NCI-H2029 (cell line): ENCODE measurements around the gene C11orf52.
A peak's percentile ranks its signal among the peaks of the same experiment; 100 is the strongest.
"Not testable (repeated sequence)": the region's sequence is repeated elsewhere in the genome, so short reads cannot be mapped to it uniquely, and the experiment has no call there.

Experiments
- DNase-seq: peaks from one replicate; lab custom pipeline; 2025; lab: John Stamatoyannopoulos, UW

C11orf52 gene

DNA sequence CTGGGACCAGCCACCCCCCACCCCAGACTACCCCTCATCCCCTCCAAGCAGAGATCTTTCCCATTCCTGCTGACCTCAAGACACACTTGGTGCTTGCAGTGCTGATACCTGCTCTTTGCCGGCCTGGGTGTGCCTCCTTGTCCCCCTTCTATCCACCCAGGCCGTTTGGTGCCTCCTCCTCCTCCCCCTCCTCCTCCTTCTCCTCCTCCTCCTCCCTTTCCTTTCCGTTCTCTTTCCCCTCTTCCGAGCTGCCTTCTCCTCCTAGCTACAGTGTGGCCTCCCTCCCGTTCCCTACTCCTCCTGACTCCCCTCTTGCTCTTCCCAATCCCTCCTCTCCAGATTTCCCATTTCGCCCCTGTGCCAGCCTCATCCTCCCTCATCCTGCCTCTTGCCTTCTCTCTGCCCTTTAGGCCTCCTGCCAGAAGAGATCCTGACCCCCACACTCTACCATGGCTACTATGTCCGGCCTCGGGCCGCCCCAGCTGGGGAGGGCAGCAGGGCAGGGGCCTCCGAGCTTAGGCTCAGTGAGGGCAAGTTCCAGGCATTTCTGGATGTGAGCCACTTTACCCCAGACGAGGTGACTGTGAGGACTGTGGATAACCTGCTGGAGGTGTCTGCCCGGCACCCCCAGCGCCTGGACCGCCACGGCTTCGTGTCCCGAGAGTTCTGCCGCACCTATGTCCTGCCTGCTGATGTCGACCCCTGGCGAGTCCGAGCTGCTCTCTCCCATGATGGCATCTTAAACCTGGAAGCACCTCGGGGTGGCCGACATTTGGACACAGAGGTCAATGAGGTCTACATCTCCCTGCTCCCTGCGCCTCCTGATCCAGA, 5.5 kb upstream of the C11orf52 start:
- no peak for DNase-seq

DNA sequence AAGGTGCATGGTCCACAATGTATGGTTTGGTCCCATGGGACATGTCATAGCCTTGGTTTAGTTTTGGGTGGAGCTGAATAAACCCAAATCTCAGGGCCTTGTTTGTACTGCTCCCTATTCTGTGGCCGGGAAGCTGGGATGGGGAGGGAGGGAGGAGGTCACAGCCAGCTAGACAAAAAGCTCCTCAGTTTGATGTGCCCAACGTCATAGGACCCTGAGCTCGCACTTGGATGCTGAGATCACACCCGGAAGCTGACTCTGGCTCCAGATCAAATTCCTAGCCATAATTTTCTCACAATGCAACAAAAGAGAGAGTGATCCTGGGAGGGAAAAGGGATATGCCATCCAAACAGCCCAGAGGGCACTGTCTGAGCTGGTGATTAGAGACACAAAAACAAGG, 4.7 kb upstream of the C11orf52 start:
- DNase-seq, result peak; percentile 60

DNA sequence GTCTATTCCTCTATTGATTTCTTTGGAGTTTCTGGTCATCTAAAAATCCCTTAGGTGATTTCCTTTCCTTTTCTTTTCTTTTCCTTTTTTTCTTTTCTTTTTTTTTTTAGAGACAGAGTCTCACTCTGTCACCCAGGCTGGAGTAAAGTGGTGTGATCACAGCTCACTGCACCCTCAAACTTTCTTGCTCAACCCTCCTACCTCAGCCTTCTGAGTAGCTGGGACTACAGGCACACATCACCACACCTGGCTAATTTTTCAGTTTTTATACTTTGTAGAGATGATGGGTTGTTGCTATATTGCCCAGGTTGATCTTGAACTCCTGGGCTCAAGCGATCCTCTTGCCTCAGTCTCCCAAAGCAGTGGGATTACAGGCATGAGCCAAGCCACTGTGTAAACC, 1.9 kb upstream of the C11orf52 start:
- DNase-seq, result no peak

DNA sequence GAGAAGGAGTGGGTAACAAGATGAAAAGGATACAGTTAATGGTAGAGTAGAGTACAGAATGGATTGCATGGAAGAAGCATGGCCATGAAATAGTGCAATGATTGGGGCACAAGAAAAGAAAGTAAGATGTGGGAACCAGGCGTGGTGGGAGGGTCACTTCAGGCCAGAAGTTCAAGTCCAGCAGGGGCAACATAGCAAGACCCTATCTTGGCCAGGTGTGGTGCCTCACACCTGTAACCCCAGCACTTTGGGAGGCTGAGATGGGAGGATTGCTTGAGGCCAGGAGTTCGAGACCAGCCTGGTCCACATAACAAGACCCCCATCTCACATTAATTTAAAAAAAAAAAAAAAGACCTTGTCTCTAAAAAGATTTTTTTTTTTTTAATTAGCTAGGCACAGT, 1.4 kb upstream of the C11orf52 start:
- DNase-seq, result no peak

DNA sequence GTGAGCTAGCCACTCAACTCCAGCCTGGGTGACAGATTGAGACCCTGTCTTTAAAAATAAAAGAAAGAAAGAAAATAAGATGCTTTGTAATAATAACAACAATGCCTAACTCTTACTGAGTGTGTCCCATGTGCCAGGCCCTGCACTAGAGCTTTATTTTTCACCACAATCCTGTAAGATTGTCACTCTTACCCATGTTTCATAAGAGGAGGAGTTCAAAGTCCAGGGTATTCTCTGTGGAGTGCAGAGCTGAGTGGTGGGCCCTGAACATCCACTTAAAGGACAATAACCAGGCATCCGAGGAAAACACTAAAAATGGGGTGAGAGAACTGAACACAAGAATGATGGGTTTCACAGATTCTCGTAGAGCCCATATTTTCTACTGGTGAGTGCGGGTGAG, 925 bp upstream of the C11orf52 start:
- DNase-seq, result no peak

DNA sequence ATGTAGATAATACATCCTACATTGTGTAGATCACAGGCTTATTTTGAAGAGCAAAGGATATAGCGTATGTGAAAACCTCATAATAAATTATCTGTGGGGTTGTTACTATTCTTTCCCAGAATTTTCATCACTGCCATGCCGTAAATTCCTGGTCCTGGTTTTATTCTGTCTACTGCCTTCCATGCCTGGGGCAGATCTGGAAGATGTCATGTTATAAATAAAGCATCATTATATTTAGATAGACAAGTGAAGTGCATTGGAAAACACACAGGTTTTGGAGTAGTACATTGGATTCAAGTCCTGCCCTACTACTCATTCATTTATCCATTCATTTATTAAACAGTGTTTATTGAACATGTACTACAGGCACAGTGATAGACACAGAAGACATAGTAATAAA, 2.2 kb downstream of the C11orf52 start:
- no peak for DNase-seq

DNA sequence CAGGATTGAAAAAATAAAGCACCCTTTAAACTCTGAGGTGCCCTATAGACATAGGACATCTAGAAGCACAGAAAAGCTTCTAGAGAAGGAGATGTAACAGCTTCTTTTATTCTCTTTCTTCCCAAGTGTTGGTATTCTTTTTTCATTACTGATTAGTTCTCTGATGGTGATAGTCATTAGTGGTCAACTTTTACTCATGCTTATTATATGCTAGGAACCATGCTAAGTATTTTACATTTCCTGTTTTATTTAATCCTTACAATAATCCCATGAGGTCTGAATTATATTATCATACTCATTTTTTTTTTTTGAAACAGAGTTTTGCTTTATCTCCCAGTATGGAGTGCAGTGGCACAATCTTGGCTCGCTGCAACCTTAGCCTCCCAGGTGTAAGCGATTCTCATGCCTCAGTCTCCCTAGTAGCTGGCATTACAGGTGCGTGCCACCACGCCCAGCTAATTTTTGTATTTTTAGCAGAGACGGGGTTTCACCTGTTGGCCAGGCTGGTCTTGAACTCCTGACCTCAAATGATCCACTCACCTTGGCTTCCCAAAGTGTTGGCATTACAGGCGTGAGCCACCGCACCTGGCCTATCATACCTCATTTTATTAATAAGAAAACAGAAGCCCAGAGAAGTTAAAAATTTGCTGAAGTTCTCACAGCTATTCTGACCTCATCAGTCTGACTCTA, 3.0 kb downstream of the C11orf52 start:
- DNase-seq, result no peak

DNA sequence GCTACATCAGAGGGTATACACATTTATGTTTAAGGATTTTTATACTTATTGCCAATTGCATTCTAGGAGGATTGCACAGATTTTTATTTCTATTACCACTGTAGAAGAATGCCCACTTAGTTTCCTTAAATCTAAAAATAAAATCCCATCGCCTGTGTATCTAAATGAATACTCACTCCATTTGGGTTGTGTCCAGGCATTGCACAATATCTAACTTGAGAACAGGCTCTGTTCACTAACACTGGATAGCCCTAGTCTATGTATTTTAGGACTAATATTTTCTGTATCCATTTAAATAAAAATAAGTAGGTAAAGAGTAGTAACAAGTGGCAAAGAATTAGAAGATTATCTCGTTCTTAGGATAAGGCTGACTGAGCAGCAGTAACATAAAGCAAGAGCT, 4.1 kb downstream of the C11orf52 start:
- peak; percentile 46 for DNase-seq

DNA sequence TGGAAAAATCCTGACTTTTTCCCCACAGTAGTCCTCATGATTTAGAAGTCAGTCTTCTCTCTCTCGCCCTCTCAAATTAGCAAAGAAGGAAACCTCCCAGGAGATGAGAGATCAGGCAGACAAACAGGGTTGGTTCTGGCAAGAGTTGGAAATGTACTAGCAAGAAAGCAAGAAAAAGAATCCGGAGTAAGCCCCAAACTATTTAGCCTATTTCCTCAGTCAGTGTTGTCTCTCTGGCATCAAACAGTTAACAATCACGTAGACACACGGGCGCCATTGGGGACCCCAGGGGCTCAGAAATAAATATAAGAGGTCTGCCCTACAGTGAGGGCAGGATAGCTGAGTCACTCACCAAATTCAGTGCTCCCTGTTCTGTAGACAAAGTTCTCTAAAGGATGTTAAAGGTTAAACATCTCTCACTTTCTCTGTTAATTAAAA, 4.7 kb downstream of the C11orf52 start:
- no peak for DNase-seq

DNA sequence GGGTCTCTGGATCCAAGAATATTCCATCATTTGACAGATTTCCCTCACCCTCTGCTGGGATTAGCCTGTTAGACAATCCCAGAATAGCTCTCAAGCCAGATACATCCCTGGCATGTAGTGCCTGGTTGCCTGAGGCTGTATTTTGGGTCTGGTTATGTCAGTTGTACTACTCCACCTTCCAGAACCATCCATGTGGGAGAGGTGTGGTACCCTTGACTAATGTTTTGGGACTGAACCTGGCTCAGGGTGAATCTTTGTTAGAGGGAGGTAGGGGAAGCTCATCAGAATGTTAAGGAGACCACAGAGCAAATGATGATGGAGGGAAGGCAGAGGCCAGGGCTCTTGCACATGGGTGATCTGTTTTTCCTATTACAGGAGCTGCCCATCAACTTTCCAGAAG, 5.2 kb downstream of the C11orf52 start:
- no peak for DNase-seq

DNA sequence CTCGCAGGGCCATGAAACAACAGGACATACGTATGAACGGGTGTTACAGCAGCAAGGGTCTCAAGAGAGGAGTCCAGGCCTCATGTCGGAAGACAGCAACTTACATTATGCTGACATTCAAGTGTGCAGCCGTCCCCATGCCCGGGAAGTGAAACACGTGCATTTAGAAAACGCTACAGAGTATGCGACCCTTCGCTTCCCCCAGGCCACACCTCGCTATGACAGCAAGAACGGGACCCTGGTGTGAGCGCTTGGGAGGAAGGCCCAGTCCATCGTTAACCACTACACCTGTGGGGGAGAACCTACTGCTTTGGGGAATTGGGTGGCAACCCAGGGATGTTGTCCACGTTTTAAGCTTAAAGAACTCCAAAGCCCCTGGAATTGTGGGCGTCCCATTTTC, 7.2 kb downstream of the C11orf52 start:
- no peak for DNase-seq

DNA sequence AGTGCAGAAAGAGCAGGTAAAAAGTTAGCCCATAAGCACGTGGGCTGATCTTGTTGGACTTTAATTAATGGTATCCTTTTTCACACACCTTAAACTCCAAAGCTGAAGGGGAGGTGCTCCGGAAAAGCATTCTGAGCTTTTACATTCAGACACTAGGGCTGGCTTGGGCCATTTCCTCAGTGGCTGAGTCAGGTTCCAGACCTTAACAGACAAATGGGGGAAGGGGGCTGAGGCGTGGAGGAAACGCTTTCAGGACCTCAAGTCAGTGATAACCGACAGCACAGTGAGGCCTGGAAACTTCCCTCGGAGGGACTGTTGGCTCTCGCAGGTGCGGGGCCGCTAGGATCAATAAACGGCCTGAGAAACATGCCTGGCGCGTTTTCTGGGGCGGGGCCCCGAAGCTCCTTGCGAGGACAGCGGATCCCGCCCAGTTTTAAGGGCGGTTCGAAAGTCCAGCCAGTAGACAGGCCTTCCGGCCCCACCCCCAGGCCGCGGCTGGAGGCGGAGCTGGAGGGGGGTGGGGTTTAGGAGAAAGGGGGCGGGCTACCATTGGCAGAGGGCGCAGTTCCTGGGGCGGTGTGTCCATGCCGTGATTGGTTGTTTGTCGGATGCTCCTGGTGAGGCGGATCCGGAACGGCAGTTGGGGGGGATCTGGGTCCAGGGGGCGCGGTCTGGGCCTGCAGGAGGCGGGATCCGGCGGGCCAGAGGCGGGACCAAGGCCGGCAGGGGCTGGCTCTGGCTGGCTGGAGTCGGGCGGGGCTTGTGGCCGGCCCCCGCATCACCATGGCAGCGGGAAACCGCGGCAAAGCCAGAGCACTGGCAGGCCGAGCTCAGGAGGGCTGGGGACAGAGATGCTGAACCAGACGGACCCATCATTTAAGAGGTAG, 8.0 kb downstream of the C11orf52 start:
- DNase-seq, result peak; percentile 97

DNA sequence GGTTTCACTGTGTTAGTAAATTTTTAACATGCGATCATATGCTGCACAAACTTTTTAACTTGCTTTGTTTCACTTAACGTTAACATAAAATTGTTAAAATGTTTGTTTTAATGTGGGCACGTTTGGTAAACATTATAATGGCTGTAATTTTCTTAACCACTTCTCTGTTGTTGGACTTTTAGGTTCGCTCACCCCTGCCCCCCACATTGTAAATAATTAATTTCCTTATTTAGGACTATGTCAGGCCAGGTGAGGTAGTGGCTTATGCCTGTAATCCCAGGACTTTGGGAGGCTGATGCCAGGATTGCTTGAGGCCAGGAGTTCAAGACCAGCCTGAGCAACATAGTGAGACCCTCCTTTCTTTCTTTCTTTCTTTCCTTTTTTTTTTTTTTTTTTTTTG, 11.8 kb downstream of the C11orf52 start:
- no peak for DNase-seq

DNA sequence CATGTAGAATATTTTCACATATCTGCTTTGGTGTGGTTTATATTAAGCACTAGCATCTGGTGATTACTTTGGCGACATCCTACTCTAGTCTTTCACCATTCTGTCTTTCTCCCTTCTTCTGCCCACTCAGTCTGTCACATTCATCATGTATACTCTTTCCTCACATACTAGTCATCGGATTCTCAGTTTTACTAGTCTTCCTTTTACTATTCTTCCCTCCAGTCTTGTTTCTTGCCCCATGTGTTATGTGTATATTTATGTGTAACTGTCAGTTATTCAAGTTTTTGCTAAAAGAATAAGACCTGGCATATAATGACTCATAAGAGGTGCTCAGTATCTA, 13.9 kb downstream of the C11orf52 start:
- DNase-seq, result no peak

DNA sequence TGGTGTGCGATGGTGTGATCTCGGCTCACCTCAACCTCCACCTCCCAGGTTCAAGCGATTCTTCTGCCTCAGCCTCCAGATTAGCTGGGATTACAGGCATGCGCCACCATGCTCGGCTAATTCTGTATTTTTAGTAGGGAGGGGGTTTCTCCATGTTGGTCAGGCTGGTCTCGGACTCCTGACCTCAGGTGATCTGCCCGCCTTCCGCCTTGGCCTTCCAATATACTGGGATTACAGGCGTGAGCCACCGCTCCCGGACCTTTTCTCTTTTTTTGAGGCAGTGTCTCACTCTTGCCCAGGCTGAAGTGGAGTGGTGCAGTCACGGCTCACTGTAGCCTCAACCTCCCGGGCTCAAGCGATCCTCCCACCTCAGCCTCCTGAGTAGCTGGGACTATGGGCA, 14.5 kb downstream of the C11orf52 start:
- not testable (repeated sequence) for DNase-seq

DNA sequence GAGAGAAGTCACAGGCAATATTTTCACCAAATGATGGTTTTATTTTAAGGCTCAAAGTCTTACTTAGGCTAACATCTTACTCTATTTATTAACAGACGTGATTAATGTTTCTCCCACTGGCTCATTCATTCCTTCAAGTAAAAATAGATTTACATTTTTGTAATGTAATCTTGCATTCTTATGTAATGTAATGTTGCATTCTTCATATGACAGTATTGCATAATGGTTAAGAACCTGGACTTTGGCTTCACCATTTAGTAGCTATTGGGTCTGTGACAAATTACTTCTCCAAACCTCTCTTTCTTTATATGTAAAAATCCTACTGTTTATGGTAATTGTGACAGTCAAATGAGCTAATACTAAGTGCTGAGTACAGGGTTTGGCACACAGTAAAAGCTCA, 15.2 kb downstream of the C11orf52 start:
- no peak for DNase-seq

DNA sequence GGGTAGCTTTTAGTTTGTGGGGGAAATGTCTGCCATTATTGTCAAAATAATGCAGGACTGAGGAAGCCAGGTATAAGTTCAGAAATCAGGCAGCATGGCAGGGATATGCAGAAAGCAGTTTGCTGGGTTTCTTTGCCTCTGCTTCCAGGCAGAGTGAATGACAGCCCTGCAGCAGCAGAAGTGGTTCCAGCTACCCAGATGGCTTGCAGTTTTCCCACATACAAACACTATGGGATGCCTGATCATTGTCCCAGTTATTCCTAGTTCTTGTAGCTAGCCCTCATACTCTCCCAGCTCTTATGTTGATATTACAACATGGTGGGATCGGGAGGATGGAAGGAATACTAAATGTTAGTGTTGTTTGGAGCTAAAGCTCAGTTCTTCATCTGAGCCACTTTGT, 15.6 kb downstream of the C11orf52 start:
- no peak for DNase-seq

DNA sequence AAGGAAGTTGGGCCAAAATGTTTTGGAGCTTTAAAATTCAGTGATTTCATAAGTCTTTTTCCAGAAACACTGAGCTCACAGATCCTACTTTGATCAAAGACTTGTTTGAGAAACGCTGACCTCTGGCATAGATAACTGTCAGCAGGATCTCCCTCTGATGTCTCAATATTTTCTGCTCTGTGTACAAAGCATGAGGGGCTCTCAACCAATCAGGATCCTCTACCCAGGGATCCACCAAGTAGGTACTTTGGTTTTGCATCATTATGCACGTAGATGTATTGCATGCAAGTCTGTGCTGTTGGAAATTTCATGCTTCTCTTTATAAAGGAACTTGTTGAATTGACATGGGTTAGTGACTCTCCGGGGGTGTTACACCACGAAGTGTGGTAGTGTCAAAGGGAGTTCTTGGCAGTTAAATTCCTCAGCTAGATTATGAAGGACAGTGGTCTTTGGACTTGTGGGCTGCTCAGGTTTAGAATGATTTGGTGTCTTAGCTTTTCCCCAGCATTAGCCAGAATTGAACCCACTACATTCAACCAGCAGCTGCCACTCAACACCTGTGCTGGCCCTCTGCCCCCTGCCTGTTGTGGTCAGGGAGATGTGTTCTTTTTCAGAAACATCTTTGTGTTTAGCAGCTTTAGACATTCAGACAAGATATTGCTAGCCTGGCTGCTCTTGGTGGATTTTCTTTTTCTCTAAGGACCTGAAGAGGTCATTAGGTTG, 16.8 kb downstream of the C11orf52 start:
- no peak for DNase-seq

DNA sequence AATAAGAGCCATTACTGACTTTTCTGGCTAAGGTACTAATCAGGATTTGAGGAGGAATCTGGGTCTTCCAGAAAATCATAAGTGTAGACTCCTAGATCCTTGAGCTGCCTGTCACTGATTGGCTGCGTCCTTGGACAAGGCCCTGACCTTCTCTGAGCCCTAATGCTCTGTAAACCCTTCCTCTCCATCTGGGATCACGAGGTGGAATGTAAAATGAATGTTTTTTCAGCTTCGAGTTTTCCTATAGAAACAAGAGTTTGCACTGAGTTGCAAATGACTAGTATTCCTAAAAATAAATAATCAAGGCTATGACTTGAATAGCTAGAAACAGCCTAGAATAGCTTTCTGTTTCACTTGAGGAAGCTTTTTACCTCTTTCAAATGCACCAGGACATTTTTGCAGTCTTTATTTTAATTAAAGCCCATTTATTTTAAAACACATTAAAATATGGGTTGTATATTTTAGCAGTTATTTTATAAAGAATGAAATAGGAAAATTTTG, 17.4 kb downstream of the C11orf52 start:
- DNase-seq, result no peak

DNA sequence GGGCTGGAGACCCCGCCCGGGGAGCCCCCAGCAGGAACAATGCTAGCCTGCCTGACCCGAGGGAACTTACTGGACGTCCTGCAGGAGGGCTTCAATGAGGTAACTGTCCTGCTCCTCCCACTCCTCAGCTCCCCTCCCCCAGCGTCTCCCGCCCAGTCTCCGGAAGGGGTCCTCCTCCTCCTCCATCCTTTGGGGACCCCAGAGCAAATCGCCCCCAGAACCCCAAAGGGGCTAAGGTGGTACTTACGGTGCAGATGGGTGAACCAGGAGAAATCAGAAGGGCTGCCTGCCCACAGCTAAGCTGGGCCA, 18.7 kb downstream of the C11orf52 start:
- no peak for DNase-seq

DNA sequence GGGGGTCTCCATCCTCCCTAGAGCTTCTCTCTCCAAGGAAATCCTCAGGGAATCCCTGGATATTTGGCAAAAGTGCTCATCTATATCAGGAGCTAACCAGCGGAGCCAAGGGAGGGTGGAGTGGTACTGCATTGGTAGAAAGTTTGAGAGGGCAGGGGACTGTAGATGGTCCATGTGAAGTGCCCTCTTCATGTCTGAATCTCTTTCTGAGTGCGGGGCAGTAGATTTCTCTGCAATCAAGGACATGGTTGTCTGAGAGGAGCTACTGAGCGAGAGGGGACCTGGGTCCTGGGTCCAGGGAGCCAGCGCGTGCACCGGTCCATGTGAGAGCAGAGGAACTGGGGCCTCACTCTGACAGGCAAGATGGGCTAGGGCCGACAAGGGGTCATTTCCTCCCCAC, 19.1 kb downstream of the C11orf52 start:
- DNase-seq, result no peak

DNA sequence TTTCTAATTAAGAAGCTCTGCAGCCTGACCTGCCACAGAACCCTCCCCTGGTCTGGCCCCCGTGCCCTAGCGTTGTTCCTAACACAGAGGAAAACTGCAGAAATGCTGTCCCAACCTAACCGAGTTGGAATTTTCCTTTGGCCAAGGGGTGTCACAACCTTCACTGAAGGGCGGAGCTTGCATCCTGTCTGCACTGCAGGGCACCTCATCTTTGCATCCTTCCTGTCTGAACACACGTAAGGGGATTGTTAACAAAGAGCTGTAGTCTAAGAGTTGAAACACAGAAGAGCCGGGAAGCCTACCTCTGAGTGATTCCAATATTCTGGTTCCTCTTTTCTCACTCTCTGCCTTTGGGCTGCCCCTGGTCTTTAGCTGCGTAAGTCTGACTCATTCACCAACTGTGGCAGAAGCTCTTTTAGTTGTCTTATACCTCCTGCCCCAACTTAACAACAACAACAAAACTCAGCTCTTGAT, 20.0 kb downstream of the C11orf52 start:
- DNase-seq, result no peak
